Keratinocyte (primary cell): Measurements from ENCODE around the gene CSTB. TPM values are rescaled to one million over a fixed set of nuclear protein-coding genes. Genes with fewer than 3 reads are reported as not detected.

Experiments
- DNase-seq: peaks from one replicate; pipeline ENCODE4 v3.0.0-alpha.2; 2011; ENCODE audit warnings: low read depth, missing footprints, low spot score
- FAIRE-seq: peaks from 2 replicates; lab custom pipeline; 2011; peaks lifted over from hg19 to GRCh38; lab: Jason Lieb, UNC
- H2AFZ ChIP-seq: 2 replicates; pipeline ENCODE4 v1.6.0; 2012; ENCODE audit warnings: low read length, control low read depth, inconsistent platforms; ENCODE audit not compliant: control insufficient read depth
- H3K27ac ChIP-seq: 2 replicates; pipeline ENCODE4 v1.5.1; 2011; ENCODE audit warnings: low read length; ENCODE audit not compliant: control insufficient read depth, insufficient read depth
- H3K27me3 ChIP-seq: 3 replicates; pipeline ENCODE4 v1.6.0; 2011; ENCODE audit warnings: low read length; ENCODE audit not compliant: control insufficient read depth, insufficient read depth; ENCODE audit errors: extremely low read depth
- H3K36me3 ChIP-seq, 2 experiments: 2 replicates in 1 of 2; 3 replicates in 1 of 2; pipeline ENCODE4 v1.5.1; 2011; ENCODE audit warnings: low read length in 2 of 2, mild to moderate bottlenecking in 1 of 2; ENCODE audit not compliant: control insufficient read depth in 2 of 2, insufficient read depth in 2 of 2; ENCODE audit errors: extremely low read depth in 1 of 2
- H3K4me1 ChIP-seq: 3 replicates; pipeline ENCODE4 v1.5.1; 2011; ENCODE audit warnings: low read length; ENCODE audit not compliant: control insufficient read depth, insufficient read depth; ENCODE audit errors: extremely low read depth
- H3K4me2 ChIP-seq: 3 replicates; pipeline ENCODE4 v1.6.0; 2011; ENCODE audit warnings: low read depth, low read length; ENCODE audit not compliant: control insufficient read depth, insufficient read depth; ENCODE audit errors: extremely low read depth
- H3K4me3 ChIP-seq, 3 experiments: fragments of 200-600 bp in 1 of 3; sonication (generic) in 1 of 3; 2 replicates in 2 of 3; 3 replicates in 1 of 3; pipeline ENCODE4 v1.5.1; 2011 to 2016; ENCODE audit warnings: low read length in 3 of 3, mild to moderate bottlenecking in 3 of 3, control low read depth in 2 of 3, inconsistent platforms in 1 of 3, low read depth in 1 of 3, mixed read lengths in 1 of 3, mixed run types in 1 of 3, moderate library complexity in 1 of 3; ENCODE audit not compliant: control insufficient read depth in 2 of 3, insufficient read depth in 2 of 3; ENCODE audit errors: extremely low read depth in 1 of 3
- H3K79me2 ChIP-seq: 2 replicates; pipeline ENCODE4 v1.6.0; 2012; ENCODE audit warnings: low read length; ENCODE audit not compliant: control insufficient read depth, insufficient read depth
- H3K9ac ChIP-seq: 3 replicates; pipeline ENCODE4 v1.6.0; 2011; ENCODE audit warnings: low read length; ENCODE audit not compliant: control insufficient read depth, insufficient read depth; ENCODE audit errors: extremely low read depth
- H3K9me1 ChIP-seq: 3 replicates; pipeline ENCODE4 v1.6.0; 2011; ENCODE audit warnings: low read length; ENCODE audit not compliant: control insufficient read depth, insufficient read depth; ENCODE audit errors: extremely low read depth
- H3K9me3 ChIP-seq: 2 replicates; pipeline ENCODE4 v1.5.1; 2012; ENCODE audit warnings: low read depth, low read length; ENCODE audit not compliant: control insufficient read depth
- H4K20me1 ChIP-seq: 3 replicates; pipeline ENCODE4 v1.6.0; 2011; ENCODE audit warnings: low read length; ENCODE audit not compliant: control insufficient read depth, insufficient read depth; ENCODE audit errors: extremely low read depth
- CTCF ChIP-seq, 3 experiments: IDR thresholded peaks in 1 of 3; conservative IDR thresholded peaks in 1 of 3; optimal IDR thresholded peaks in 1 of 3; 2 replicates in 2 of 3; 3 replicates in 1 of 3; pipeline versions ENCODE3 to v1.5.1; 2011; ENCODE audit warnings: low read length in 3 of 3, mild to moderate bottlenecking in 3 of 3, moderate library complexity in 2 of 3, control low read depth in 1 of 3, inconsistent platforms in 1 of 3; ENCODE audit not compliant: insufficient read depth in 2 of 3; ENCODE audit errors: extremely low read depth in 1 of 3
- EZH2 ChIP-seq: IDR thresholded peaks from one replicate; pipeline ENCODE4 v1.6.1; 2012; ENCODE audit warnings: inconsistent platforms, mild to moderate bottlenecking, low read length, moderate library complexity
- dilution Hi-C: fragments of 300-500 bp; cut with MboI; formaldehyde crosslinking; loops from one replicate; pipeline ENCODE4 v1.7.0; 2020; ENCODE audit warnings: low sequenced_read_pairs; ENCODE audit not compliant: extremely low pct_ligation_motif_present
- polyA plus RNA-seq, 5 experiments: library from polyadenylated mRNA; depleted of rRNA in 3 of 5; stranded (reverse) in 3 of 5; stranded (forward) in 1 of 5; unstranded in 1 of 5; fragments of >200 nt; gene quantifications; 1 replicate in 1 of 5; 2 replicates in 3 of 5; 3 replicates in 1 of 5; pipeline versions ENCODE4 v1.2.1 to v1.2.3, GENCODE V29; 2011 to 2012; ENCODE audit warnings: missing spikeins in 2 of 5, low read depth in 1 of 5, low replicate concordance in 1 of 5

Gene CSTB
- polyA plus RNA-seq, 1 donor (not counting 4 experiments of a cell fraction or from before 2014, with no cell fraction given): 126 TPM

GRCh38 chr21:43771199-43771675, 4.9 kb downstream of the CSTB start:
- H3K9me1 ChIP-seq: no peaks in the 10 kb centered on the region
- no peaks in the 10 kb centered on the region for H3K27me3 ChIP-seq
- H3K4me3 ChIP-seq: no peak overlapping the region
- H3K9me3 ChIP-seq: no peaks in the 10 kb centered on the region
- FAIRE-seq: no peak
- H3K4me1 ChIP-seq: peaks cover 21% of the 10 kb centered on the region
- H3K36me3 ChIP-seq: peaks cover 17 to 24% of the 10 kb centered on the region in 2 experiments
- no peak for DNase-seq
- H3K27ac ChIP-seq: no peak overlapping the region
- peaks cover 5% of the 10 kb centered on the region for H4K20me1 ChIP-seq
- H3K9ac ChIP-seq: no peak overlapping the region
- H3K4me2 ChIP-seq: no peak overlapping the region
- dilution Hi-C loops: no loop called here
- H3K79me2 ChIP-seq: peaks cover 13% of the 10 kb centered on the region
- TF ChIP-seq EZH2 (no peak), CTCF (optimal IDR thresholded peaks at IDR 0.05 in 1 of 3, IDR thresholded peaks at IDR 0.05 in 1 of 3, conservative IDR thresholded peaks at IDR 0.05 in 1 of 3; ENCODE audit: extremely low read depth in 1 of 3, insufficient read depth in 2 of 3, low read length in 3 of 3) (no peak)
- H2AFZ ChIP-seq: no peak overlapping the region

- Histone ChIP-seq H3K9ac (no peak overlapping the region), H3K36me3 (peaks cover 17 to 24% of the 10 kb centered on the region in 2 experiments), H3K79me2 (peaks cover 5% of the 10 kb centered on the region), H3K9me1 (no peaks in the 10 kb centered on the region), H3K27ac (no peak overlapping the region), H3K4me2 (no peak overlapping the region), H3K27me3 (no peaks in the 10 kb centered on the region), H3K4me3 (no peak overlapping the region), H2AFZ (no peak overlapping the region), H4K20me1 (peaks cover 5% of the 10 kb centered on the region), H3K9me3 (no peaks in the 10 kb centered on the region), H3K4me1 (peaks cover 21% of the 10 kb centered on the region)
- no peak for FAIRE-seq
- TF ChIP-seq EZH2 (no peak), CTCF (optimal IDR thresholded peaks at IDR 0.05 in 1 of 3, IDR thresholded peaks at IDR 0.05 in 1 of 3, conservative IDR thresholded peaks at IDR 0.05 in 1 of 3; ENCODE audit: extremely low read depth in 1 of 3, insufficient read depth in 2 of 3, low read length in 3 of 3) (no peak)
- dilution Hi-C loops: no loop called here
- no peak for DNase-seq
Observed at GRCh38 chr21:43770066-43770655, 5.9 kb downstream of the CSTB start.
